GM12878 (cell line): ENCODE results near the gene FOSB. TPM values are rescaled to one million over a fixed set of nuclear protein-coding genes. Genes with fewer than 3 reads are reported as not detected.

Source experiments
- ATAC-seq: fragments of 200-7000 bp; cut with Tn5 transposase; 3 replicates; pipeline ENCODE4 v1.9.1; 2020; ENCODE audit warnings: mild to moderate bottlenecking, moderate library complexity
- BruUV-seq: library from RNA; stranded (reverse); fragments of 400-500 nt; replicated peaks from 2 replicates; lab custom pipeline; 2021; lab: Mats Ljungman, UMichigan
- CTCF ChIA-PET: fragments of 300-600 bp; sonication (Branson Sonifier 250); formaldehyde crosslinking; extraction: SDS; loops from one replicate; lab custom pipeline; 2021; ENCODE audit warnings: inconsistent platforms; lab: Yijun Ruan, JAX
- POLR2A ChIA-PET: fragments of 350-600 bp; formaldehyde crosslinking; extraction: SDS; loops from one replicate; lab custom pipeline; 2021; ENCODE audit warnings: inconsistent platforms; lab: Charles Lee
- RAD21 ChIA-PET: fragments of 300-600 bp; sonication (Branson Sonifier 250); formaldehyde crosslinking; loops from one replicate; lab custom pipeline; 2023; ENCODE audit warnings: antibody characterized with exemption; ENCODE audit not compliant: unreplicated experiment; lab: Charles Lee
- SMC1A ChIA-PET: fragments of 300-600 bp; sonication (Branson Sonifier 250); formaldehyde crosslinking; loops from one replicate; lab custom pipeline; 2023; ENCODE audit not compliant: unreplicated experiment, uncharacterized antibody; lab: Charles Lee
- DNase-seq: peaks from one replicate; pipeline ENCODE4 v3.0.0-alpha.2; 2011; ENCODE audit warnings: low read depth, low spot score
- FAIRE-seq: peaks from 3 replicates; lab custom pipeline; 2011; peaks lifted over from hg19 to GRCh38; lab: Jason Lieb, UNC
- H2AFZ ChIP-seq: 2 replicates; pipeline ENCODE4 v1.6.0; 2011; ENCODE audit warnings: low read depth, low read length, control low read depth; ENCODE audit not compliant: control insufficient read depth
- H3K27ac ChIP-seq: 2 replicates; pipeline ENCODE4 v1.5.1; 2011; ENCODE audit warnings: control low read depth; ENCODE audit not compliant: control insufficient read depth, insufficient read depth
- H3K27me3 ChIP-seq, 2 experiments: replicated peaks in 1 of 2; 2 replicates each; pipeline versions ENCODE4 v1.6.0 to v1.6.1; 2011; ENCODE audit warnings: low read length in 1 of 2; ENCODE audit not compliant: control insufficient read depth in 2 of 2, insufficient read depth in 2 of 2
- H3K36me3 ChIP-seq, 2 experiments: 2 replicates each; pipeline ENCODE4 v1.5.1; 2011; ENCODE audit warnings: low read length in 1 of 2; ENCODE audit not compliant: control insufficient read depth in 2 of 2, insufficient read depth in 2 of 2
- H3K4me1 ChIP-seq: 2 replicates; pipeline ENCODE4 v1.6.1; 2011; ENCODE audit warnings: mild to moderate bottlenecking, low read length, moderate library complexity, mixed read lengths; ENCODE audit not compliant: control insufficient read depth, insufficient read depth
- H3K4me2 ChIP-seq: 2 replicates; pipeline ENCODE4 v1.6.0; 2011; ENCODE audit warnings: control low read depth; ENCODE audit not compliant: control insufficient read depth, insufficient read depth
- H3K4me3 ChIP-seq: fragments of 200-600 bp; sonication (generic); 2 replicates; pipeline ENCODE4 v1.5.1; 2016
- H3K79me2 ChIP-seq: 2 replicates; pipeline ENCODE4 v1.6.0; 2011; ENCODE audit warnings: low read length; ENCODE audit not compliant: control insufficient read depth, insufficient read depth
- H3K9ac ChIP-seq: 2 replicates; pipeline ENCODE4 v1.8.0; 2011; ENCODE audit warnings: low read length, control low read depth, mixed read lengths; ENCODE audit not compliant: control insufficient read depth, insufficient read depth
- H3K9me3 ChIP-seq: replicated peaks from 3 replicates; pipeline ENCODE4 v1.5.1; 2011; ENCODE audit warnings: mild to moderate bottlenecking, low read length; ENCODE audit not compliant: control insufficient read depth, insufficient read depth
- H4K20me1 ChIP-seq: 2 replicates; pipeline ENCODE4 v1.6.0; 2011; ENCODE audit not compliant: control insufficient read depth, insufficient read depth
- BCL3 ChIP-seq: IDR thresholded peaks from 2 replicates; pipeline ENCODE4 v1.6.1; 2011; ENCODE audit warnings: borderline replicate concordance, low read depth, mild to moderate bottlenecking, moderate library complexity, low read length; ENCODE audit not compliant: insufficient read depth, poor library complexity, severe bottlenecking
- BCLAF1 ChIP-seq: fragments of 450-650 bp; IDR thresholded peaks from 2 replicates; pipeline ENCODE4 v1.6.1; 2017; ENCODE audit warnings: antibody characterized with exemption, mild to moderate bottlenecking, moderate library complexity
- CBX3 ChIP-seq: fragments of 200-600 bp; sonication (generic); IDR thresholded peaks from 2 replicates; pipeline ENCODE4 v1.6.1; 2016; ENCODE audit warnings: low read depth, borderline replicate concordance
- CTCF ChIP-seq, 3 experiments: IDR thresholded peaks in 2 of 3; conservative IDR thresholded peaks in 1 of 3; 2 replicates each; pipeline ENCODE4 v1.5.1; 2011; ENCODE audit warnings: low read depth in 3 of 3, low read length in 3 of 3, mild to moderate bottlenecking in 3 of 3, control low read depth in 2 of 3, moderate library complexity in 2 of 3, inconsistent platforms in 1 of 3, mixed read lengths in 1 of 3; ENCODE audit not compliant: control insufficient read depth in 2 of 3, insufficient read depth in 1 of 3; ENCODE audit errors: extremely low read depth in 1 of 3
- ESRRA ChIP-seq: IDR thresholded peaks from 2 replicates; pipeline ENCODE4 v1.6.1; 2012; ENCODE audit warnings: mild to moderate bottlenecking, low read length, improper control_type of control experiment
- KAT2A ChIP-seq: conservative IDR thresholded peaks from 2 replicates; pipeline ENCODE4 v1.6.1; 2011; ENCODE audit warnings: low read depth, low read length; ENCODE audit not compliant: control insufficient read depth
- LARP7 ChIP-seq: fragments of 450-650 bp; IDR thresholded peaks from 2 replicates; pipeline ENCODE4 v1.6.1; 2017; ENCODE audit warnings: mild to moderate bottlenecking
- MAX ChIP-seq: IDR thresholded peaks from 2 replicates; pipeline ENCODE4 v1.6.1; 2012; ENCODE audit warnings: low read depth, low read length, improper control_type of control experiment
- RBBP5 ChIP-seq: fragments of 200-600 bp; sonication (generic); conservative IDR thresholded peaks from 2 replicates; pipeline ENCODE4 v1.6.1; 2016
- RCOR1 ChIP-seq: conservative IDR thresholded peaks from 2 replicates; pipeline ENCODE4 v1.6.1; 2012; ENCODE audit warnings: low read depth, low read length, improper control_type of control experiment
- STAT1 ChIP-seq: fragments of 450-650 bp; conservative IDR thresholded peaks from 2 replicates; pipeline ENCODE4 v1.6.1; 2014; ENCODE audit warnings: antibody characterized with exemption, mild to moderate bottlenecking
- ZNF274 ChIP-seq: IDR thresholded peaks from one replicate; pipeline ENCODE4 v1.8.0; 2011; ENCODE audit not compliant: insufficient read length, insufficient read depth
- WGBS: methylation state at CpG from one replicate; pipeline ENCODE4 v1.1.6; 2016; ENCODE audit warnings: low lambda C conversion rate; ENCODE audit not compliant: insufficient replicate concordance, insufficient coverage; ENCODE audit errors: missing lambda C conversion rate; 5-methylcytosine and 5-hydroxymethylcytosine counted together
- in situ Hi-C: fragments of 300-500 bp; cut with MboI; formaldehyde crosslinking; loops from 9 replicates; pipeline ENCODE4 v1.14.3; 2018; ENCODE audit warnings: mixed read lengths
- intact Hi-C: fragments of 100-400 bp; cut with micrococcal nuclease; formaldehyde crosslinking; loops from one replicate; pipeline ENCODE4 v1.14.2; 2022; ENCODE audit not compliant: unreplicated experiment
- polyA plus RNA-seq, 11 experiments: library from polyadenylated mRNA; depleted of rRNA in 4 of 11; unstranded in 6 of 11; stranded (reverse) in 5 of 11; fragments of >200 nt; fragmentation: Nextera tagmentation in 4 of 11; fragmentation: Illumina TruSeq in 1 of 11; extraction: Ambion mirVana in 4 of 11; extraction: Trizol in 1 of 11; gene quantifications; 1 replicate in 1 of 11; 2 replicates in 10 of 11; pipeline versions ENCODE4 v1.2.1 to v1.2.3, GENCODE V29; 2011 to 2016; ENCODE audit warnings: inconsistent platforms in 2 of 11, missing spikeins in 2 of 11, low read depth in 1 of 11
- total RNA-seq, 4 experiments: library from RNA; depleted of rRNA in 3 of 4; stranded (reverse); fragments of >200 nt in 3 of 4; fragmentation: Illumina TruSeq in 1 of 4; extraction: Trizol in 1 of 4; gene quantifications; 2 replicates each; pipeline versions ENCODE4 v1.2.1 to v1.2.3, GENCODE V29; 2013 to 2021

The FOSB gene
- total and polyA plus RNA-seq, 10 of the 15 experiments (the other 5 are each of a cell fraction or from before 2014, with no cell fraction given), result 0.06 to 0.56 (median 0.26) TPM

- peaks cover 14% of the 10 kb centered on the region for H3K4me1 ChIP-seq
- peaks cover 3% of the 10 kb centered on the region; the same call in 1 of the 2 replicates for H4K20me1 ChIP-seq
- no peak overlapping the region for H2AFZ ChIP-seq
- ChIA-PET RAD21 (interaction anchor here (1.2 kb wide), 1 partner anchor 32 kb away, joined by 3 read pairs; no protein-coding TSS in a partner anchor), SMC1A (interaction anchor here (0.6 to 1.3 kb wide), 2 partner anchors 14 to 32 kb away, joined by 3 to 4 read pairs; no protein-coding TSS in a partner anchor), POLR2A (no interaction called here)
- 75% methylated on average over 16 of the region's 16 CpGs for WGBS
- intact Hi-C loops, result loop anchor here (10.0 kb wide), 1 partner anchor 397 kb away; the partner anchor contains the start of genes GEMIN7 and ZNF296
- BruUV-seq, result no TSS peak
- H3K27me3 ChIP-seq, result peaks cover 0 to 2% of the 10 kb centered on the region in 2 experiments; a peak in 2 of 4 replicates
- no peak for FAIRE-seq
- no peak for DNase-seq
- no peak overlapping the region for H3K27ac ChIP-seq
- ATAC-seq, result no peak
- TF ChIP-seq CTCF (IDR thresholded peaks at IDR 0.05 in 2 of 3, conservative IDR thresholded peaks at IDR 0.05 in 1 of 3; ENCODE audit: control insufficient read depth in 2 of 3, extremely low read depth in 1 of 3, insufficient read depth in 1 of 3, low read depth in 3 of 3, low read length in 3 of 3), result no peak
- no peak for TF ChIP-seq MAX
- TF ChIP-seq ZNF274, result no peak
- TF ChIP-seq RBBP5, result no peak
- TF ChIP-seq LARP7, result no peak
- TF ChIP-seq KAT2A, result no peak
- no peak for TF ChIP-seq ESRRA
- no peak for TF ChIP-seq RCOR1
- no peak for TF ChIP-seq BCL3
- TF ChIP-seq CBX3, result no peak
- TF ChIP-seq BCLAF1, result no peak
- TF ChIP-seq STAT1, result no peak
- TF ChIP-seq, all 136 proteins: peak for 0
- Histone ChIP-seq H3K36me3 (no peaks in the 10 kb centered on the region), H3K9me3 (no peaks in the 10 kb centered on the region), H3K4me2 (no peak overlapping the region), H3K4me3 (no peak overlapping the region), H3K79me2 (no peaks in the 10 kb centered on the region), H3K9ac (no peak overlapping the region)
- CTCF ChIA-PET, result interaction anchor here (0.8 to 1.6 kb wide), 4 partner anchors 7 to 40 kb away, joined by 3 to 7 read pairs (median 4); no protein-coding TSS in a partner anchor
- in situ Hi-C loops, result loop anchor here (25.0 kb wide), 1 partner anchor 1709 kb away; the partner anchor contains the start of gene SMG9
Observed at GRCh38 chr19:45471111-45471930, 3.5 kb downstream of the FOSB start.
